Adipocyte (in vitro differentiated cells): ENCODE results near the gene PPME1.
"Not testable (repeated sequence)": the region's sequence is repeated elsewhere in the genome, so short reads cannot be mapped to it uniquely, and the experiment has no call there.

ENCODE experiments used
- DNase-seq: peaks from one replicate; pipeline ENCODE4 v3.0.0-alpha.2; 2015; ENCODE audit warnings: low read depth
- H3K27me3 ChIP-seq: replicated peaks from 2 replicates; pipeline ENCODE4 v1.7.0; 2013; ENCODE audit warnings: mild to moderate bottlenecking, low read length, moderate library complexity; ENCODE audit not compliant: control insufficient read depth, insufficient read depth
- H3K36me3 ChIP-seq: 2 replicates; pipeline ENCODE4 v1.7.0; 2013; ENCODE audit warnings: low read length, mild to moderate bottlenecking, moderate library complexity; ENCODE audit not compliant: control insufficient read depth, insufficient read depth, severe bottlenecking
- H3K4me1 ChIP-seq: 2 replicates; pipeline ENCODE4 v1.7.0; 2013; ENCODE audit warnings: mild to moderate bottlenecking, low read length, moderate library complexity; ENCODE audit not compliant: control insufficient read depth, insufficient read depth
- H3K4me3 ChIP-seq: 2 replicates; pipeline ENCODE4 v1.7.0; 2013; ENCODE audit warnings: mild to moderate bottlenecking, low read length, moderate library complexity
- H3K9ac ChIP-seq: 2 replicates; pipeline ENCODE4 v1.7.0; 2013; ENCODE audit warnings: mild to moderate bottlenecking, low read length, moderate library complexity
- H3K9me3 ChIP-seq: 2 replicates; pipeline ENCODE4 v1.7.0; 2013; ENCODE audit warnings: mild to moderate bottlenecking, low read length, moderate library complexity; ENCODE audit not compliant: control insufficient read depth

Gene PPME1

GRCh38 chr11:74139151-74139918 lies 31.8 kb upstream of the PPME1 start:
- Histone ChIP-seq H3K9ac (peak overlapping the region; percentile 57), H3K27me3 (no peaks in the 10 kb centered on the region), H3K4me3 (no peak overlapping the region), H3K36me3 (no peaks in the 10 kb centered on the region), H3K9me3 (no peaks in the 10 kb centered on the region), H3K4me1 (peaks cover 43% of the 10 kb centered on the region)
- no peak for DNase-seq

DNA sequence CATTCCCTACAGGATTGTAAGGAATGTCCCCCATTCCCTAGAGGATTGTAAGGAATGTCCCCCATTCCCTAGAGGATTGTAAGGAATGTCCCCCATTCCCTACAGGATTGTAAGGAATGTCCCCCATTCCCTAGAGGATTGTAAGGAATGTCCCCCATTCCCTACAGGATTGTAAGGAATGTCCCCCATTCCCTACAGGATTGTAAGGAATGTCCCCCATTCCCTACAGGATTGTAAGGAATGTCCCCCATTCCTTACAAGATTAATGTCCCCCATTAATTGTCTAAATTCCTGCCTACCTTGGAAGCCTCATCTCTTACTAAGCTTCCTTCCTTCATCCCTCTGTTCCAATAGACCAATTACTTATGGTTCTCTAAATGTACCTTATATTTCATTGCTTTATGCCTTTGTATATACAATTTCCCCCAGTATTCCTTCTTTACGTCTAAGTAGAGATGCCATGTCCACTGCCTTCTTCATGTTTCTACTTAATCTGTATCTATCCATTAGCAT lies 31.1 kb upstream of the PPME1 start:
- H3K4me3 ChIP-seq, H3K36me3 ChIP-seq, H3K9me3 ChIP-seq, H3K27me3 ChIP-seq, DNase-seq, H3K9ac ChIP-seq: not testable (repeated sequence)
- peaks cover 42% of the 10 kb centered on the region for H3K4me1 ChIP-seq

GRCh38 chr11:74141241-74141695 lies 29.8 kb upstream of the PPME1 start:
- H3K9me3 ChIP-seq, result no peaks in the 10 kb centered on the region
- DNase-seq, result no peak
- no peak overlapping the region for H3K9ac ChIP-seq
- H3K4me1 ChIP-seq, result peaks cover 35% of the 10 kb centered on the region
- H3K4me3 ChIP-seq, result no peak overlapping the region
- H3K36me3 ChIP-seq, result no peaks in the 10 kb centered on the region
- H3K27me3 ChIP-seq, result no peaks in the 10 kb centered on the region

DNA sequence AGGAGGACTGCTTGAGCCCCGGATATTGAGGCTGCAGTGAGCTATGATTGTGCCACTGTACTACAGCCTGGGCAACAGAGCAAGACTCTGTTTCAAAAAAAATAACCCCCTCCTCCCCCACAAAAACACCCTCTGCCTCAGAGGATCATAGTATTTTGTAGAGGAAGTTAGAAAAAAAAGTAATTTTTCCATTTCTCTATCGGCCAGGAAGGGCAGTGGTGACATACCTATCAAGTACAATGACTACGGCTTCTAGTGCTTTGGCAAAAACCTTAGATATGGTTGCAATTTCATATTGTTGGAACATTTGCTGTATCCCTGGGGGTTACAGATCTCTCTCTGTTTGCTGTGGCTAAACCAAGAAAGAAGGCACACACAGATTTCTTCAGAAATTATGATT lies 29.2 kb upstream of the PPME1 start:
- Histone ChIP-seq H3K9ac (no peak overlapping the region), H3K4me3 (no peak overlapping the region), H3K9me3 (no peaks in the 10 kb centered on the region), H3K4me1 (peaks cover 35% of the 10 kb centered on the region), H3K27me3 (no peaks in the 10 kb centered on the region), H3K36me3 (no peaks in the 10 kb centered on the region)
- no peak for DNase-seq

GRCh38 chr11:74142624-74143023 lies 28.5 kb upstream of the PPME1 start:
- no peak for DNase-seq
- Histone ChIP-seq H3K9ac (peak overlapping the region; percentile 37), H3K36me3 (no peaks in the 10 kb centered on the region), H3K27me3 (no peaks in the 10 kb centered on the region), H3K9me3 (no peaks in the 10 kb centered on the region), H3K4me1 (peaks cover 41% of the 10 kb centered on the region), H3K4me3 (no peak overlapping the region)

GRCh38 chr11:74144592-74144991 lies 26.5 kb upstream of the PPME1 start:
- Histone ChIP-seq H3K27me3 (no peaks in the 10 kb centered on the region), H3K4me3 (no peak overlapping the region), H3K36me3 (no peaks in the 10 kb centered on the region), H3K4me1 (peaks cover 40% of the 10 kb centered on the region), H3K9ac (no peak overlapping the region), H3K9me3 (no peaks in the 10 kb centered on the region)
- no peak for DNase-seq

DNA sequence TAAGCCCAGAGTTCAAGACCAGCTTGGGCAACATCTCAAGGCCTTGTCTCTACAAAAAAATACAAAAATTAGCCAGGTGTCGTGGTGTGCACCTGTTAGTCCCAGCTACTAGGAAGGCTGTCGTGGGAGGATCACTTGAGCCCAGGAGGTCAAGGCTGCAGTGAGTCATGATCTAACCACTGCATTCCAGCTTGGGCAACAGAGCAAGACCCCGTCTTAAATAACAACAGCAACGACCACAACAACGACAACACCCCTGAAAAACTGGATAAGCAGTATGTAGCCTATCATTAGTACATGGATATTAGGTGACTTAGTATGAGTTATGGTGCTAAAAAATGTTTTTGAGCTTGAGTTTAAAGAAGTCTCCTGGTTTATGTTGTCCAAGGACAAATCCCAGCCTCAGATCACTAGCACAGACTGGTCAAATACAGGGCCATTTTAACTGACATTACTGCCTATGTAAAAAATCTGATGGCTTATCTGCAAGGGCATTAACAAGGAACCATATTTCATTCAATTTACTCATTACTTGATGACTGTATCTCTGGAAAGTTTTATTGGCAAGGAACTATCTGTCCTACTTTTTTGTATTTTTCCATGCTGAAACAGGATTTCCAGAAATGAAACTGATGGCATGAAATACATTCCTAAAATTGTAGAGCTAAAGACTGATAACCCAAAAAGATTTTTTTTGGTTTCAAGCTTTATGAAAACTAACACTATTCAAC lies 23.7 kb upstream of the PPME1 start:
- no peaks in the 10 kb centered on the region for H3K27me3 ChIP-seq
- peaks cover 28% of the 10 kb centered on the region for H3K4me1 ChIP-seq
- no peaks in the 10 kb centered on the region for H3K36me3 ChIP-seq
- no peak overlapping the region for H3K9ac ChIP-seq
- peak; percentile 38 for DNase-seq
- H3K9me3 ChIP-seq, result no peaks in the 10 kb centered on the region
- peak overlapping the region; percentile 8 for H3K4me3 ChIP-seq

- Histone ChIP-seq H3K9ac (no peak overlapping the region), H3K4me3 (no peak overlapping the region), H3K4me1 (peaks cover 21% of the 10 kb centered on the region), H3K9me3 (no peaks in the 10 kb centered on the region), H3K36me3 (peaks cover 3% of the 10 kb centered on the region), H3K27me3 (no peaks in the 10 kb centered on the region)
- no peak for DNase-seq
These were observed 17.9 kb upstream of the PPME1 start for GRCh38 chr11:74153224-74153623.

- Histone ChIP-seq H3K27me3 (no peaks in the 10 kb centered on the region), H3K4me3 (no peak overlapping the region), H3K9ac (no peak overlapping the region), H3K9me3 (no peaks in the 10 kb centered on the region), H3K36me3 (peaks cover 3% of the 10 kb centered on the region), H3K4me1 (peaks cover 11% of the 10 kb centered on the region)
- peak; percentile 19 for DNase-seq
These were observed 16.3 kb upstream of the PPME1 start for GRCh38 chr11:74154620-74155281.

GRCh38 chr11:74157169-74157568 lies 13.9 kb upstream of the PPME1 start:
- H3K27me3 ChIP-seq, result no peaks in the 10 kb centered on the region
- no peak overlapping the region for H3K9ac ChIP-seq
- H3K36me3 ChIP-seq, result peaks cover 11% of the 10 kb centered on the region
- no peaks in the 10 kb centered on the region for H3K9me3 ChIP-seq
- no peak overlapping the region for H3K4me3 ChIP-seq
- peaks cover 11% of the 10 kb centered on the region for H3K4me1 ChIP-seq
- no peak for DNase-seq

GRCh38 chr11:74159642-74160041 lies 11.4 kb upstream of the PPME1 start:
- DNase-seq, result no peak
- Histone ChIP-seq H3K36me3 (peaks cover 20% of the 10 kb centered on the region), H3K4me1 (peaks cover 8% of the 10 kb centered on the region), H3K9ac (no peak overlapping the region), H3K4me3 (no peak overlapping the region), H3K27me3 (no peaks in the 10 kb centered on the region), H3K9me3 (no peaks in the 10 kb centered on the region)
